Keratinocyte (primary cell): ENCODE measurements around the gene CCDC174. TPM values are rescaled to one million over a fixed set of nuclear protein-coding genes. Genes with fewer than 3 reads are reported as not detected.

ENCODE experiments used
- DNase-seq: peaks from one replicate; pipeline ENCODE4 v3.0.0-alpha.2; 2011; ENCODE audit warnings: low read depth, missing footprints, low spot score
- FAIRE-seq: peaks from 2 replicates; lab custom pipeline; 2011; peaks lifted over from hg19 to GRCh38; lab: Jason Lieb, UNC
- H2AFZ ChIP-seq: 2 replicates; pipeline ENCODE4 v1.6.0; 2012; ENCODE audit warnings: low read length, control low read depth, inconsistent platforms; ENCODE audit not compliant: control insufficient read depth
- H3K27ac ChIP-seq: 2 replicates; pipeline ENCODE4 v1.5.1; 2011; ENCODE audit warnings: low read length; ENCODE audit not compliant: control insufficient read depth, insufficient read depth
- H3K27me3 ChIP-seq: 3 replicates; pipeline ENCODE4 v1.6.0; 2011; ENCODE audit warnings: low read length; ENCODE audit not compliant: control insufficient read depth, insufficient read depth; ENCODE audit errors: extremely low read depth
- H3K36me3 ChIP-seq, 2 experiments: 2 replicates in 1 of 2; 3 replicates in 1 of 2; pipeline ENCODE4 v1.5.1; 2011; ENCODE audit warnings: low read length in 2 of 2, mild to moderate bottlenecking in 1 of 2; ENCODE audit not compliant: control insufficient read depth in 2 of 2, insufficient read depth in 2 of 2; ENCODE audit errors: extremely low read depth in 1 of 2
- H3K4me1 ChIP-seq: 3 replicates; pipeline ENCODE4 v1.5.1; 2011; ENCODE audit warnings: low read length; ENCODE audit not compliant: control insufficient read depth, insufficient read depth; ENCODE audit errors: extremely low read depth
- H3K4me2 ChIP-seq: 3 replicates; pipeline ENCODE4 v1.6.0; 2011; ENCODE audit warnings: low read depth, low read length; ENCODE audit not compliant: control insufficient read depth, insufficient read depth; ENCODE audit errors: extremely low read depth
- H3K4me3 ChIP-seq, 3 experiments: fragments of 200-600 bp in 1 of 3; sonication (generic) in 1 of 3; 2 replicates in 2 of 3; 3 replicates in 1 of 3; pipeline ENCODE4 v1.5.1; 2011 to 2016; ENCODE audit warnings: low read length in 3 of 3, mild to moderate bottlenecking in 3 of 3, control low read depth in 2 of 3, inconsistent platforms in 1 of 3, low read depth in 1 of 3, mixed read lengths in 1 of 3, mixed run types in 1 of 3, moderate library complexity in 1 of 3; ENCODE audit not compliant: control insufficient read depth in 2 of 3, insufficient read depth in 2 of 3; ENCODE audit errors: extremely low read depth in 1 of 3
- H3K79me2 ChIP-seq: 2 replicates; pipeline ENCODE4 v1.6.0; 2012; ENCODE audit warnings: low read length; ENCODE audit not compliant: control insufficient read depth, insufficient read depth
- H3K9ac ChIP-seq: 3 replicates; pipeline ENCODE4 v1.6.0; 2011; ENCODE audit warnings: low read length; ENCODE audit not compliant: control insufficient read depth, insufficient read depth; ENCODE audit errors: extremely low read depth
- H3K9me1 ChIP-seq: 3 replicates; pipeline ENCODE4 v1.6.0; 2011; ENCODE audit warnings: low read length; ENCODE audit not compliant: control insufficient read depth, insufficient read depth; ENCODE audit errors: extremely low read depth
- H3K9me3 ChIP-seq: 2 replicates; pipeline ENCODE4 v1.5.1; 2012; ENCODE audit warnings: low read depth, low read length; ENCODE audit not compliant: control insufficient read depth
- H4K20me1 ChIP-seq: 3 replicates; pipeline ENCODE4 v1.6.0; 2011; ENCODE audit warnings: low read length; ENCODE audit not compliant: control insufficient read depth, insufficient read depth; ENCODE audit errors: extremely low read depth
- EZH2 ChIP-seq: IDR thresholded peaks from one replicate; pipeline ENCODE4 v1.6.1; 2012; ENCODE audit warnings: inconsistent platforms, mild to moderate bottlenecking, low read length, moderate library complexity
- dilution Hi-C: fragments of 300-500 bp; cut with MboI; formaldehyde crosslinking; loops from one replicate; pipeline ENCODE4 v1.7.0; 2020; ENCODE audit warnings: low sequenced_read_pairs; ENCODE audit not compliant: extremely low pct_ligation_motif_present
- polyA plus RNA-seq, 5 experiments: library from polyadenylated mRNA; depleted of rRNA in 3 of 5; stranded (reverse) in 3 of 5; stranded (forward) in 1 of 5; unstranded in 1 of 5; fragments of >200 nt; gene quantifications; 1 replicate in 1 of 5; 2 replicates in 3 of 5; 3 replicates in 1 of 5; pipeline versions ENCODE4 v1.2.1 to v1.2.3, GENCODE V29; 2011 to 2012; ENCODE audit warnings: missing spikeins in 2 of 5, low read depth in 1 of 5, low replicate concordance in 1 of 5
- TF ChIP-seq, protein P1 (sequence below), 3 experiments: IDR thresholded peaks in 1 of 3; conservative IDR thresholded peaks in 1 of 3; optimal IDR thresholded peaks in 1 of 3; 2 replicates in 2 of 3; 3 replicates in 1 of 3; pipeline versions ENCODE3 to v1.5.1; 2011; ENCODE audit warnings: low read length in 3 of 3, mild to moderate bottlenecking in 3 of 3, moderate library complexity in 2 of 3, control low read depth in 1 of 3, inconsistent platforms in 1 of 3; ENCODE audit not compliant: insufficient read depth in 2 of 3; ENCODE audit errors: extremely low read depth in 1 of 3

Gene CCDC174
- polyA plus RNA-seq, 1 donor (not counting 4 experiments of a cell fraction or from before 2014, with no cell fraction given): 6.2 TPM

DNA sequence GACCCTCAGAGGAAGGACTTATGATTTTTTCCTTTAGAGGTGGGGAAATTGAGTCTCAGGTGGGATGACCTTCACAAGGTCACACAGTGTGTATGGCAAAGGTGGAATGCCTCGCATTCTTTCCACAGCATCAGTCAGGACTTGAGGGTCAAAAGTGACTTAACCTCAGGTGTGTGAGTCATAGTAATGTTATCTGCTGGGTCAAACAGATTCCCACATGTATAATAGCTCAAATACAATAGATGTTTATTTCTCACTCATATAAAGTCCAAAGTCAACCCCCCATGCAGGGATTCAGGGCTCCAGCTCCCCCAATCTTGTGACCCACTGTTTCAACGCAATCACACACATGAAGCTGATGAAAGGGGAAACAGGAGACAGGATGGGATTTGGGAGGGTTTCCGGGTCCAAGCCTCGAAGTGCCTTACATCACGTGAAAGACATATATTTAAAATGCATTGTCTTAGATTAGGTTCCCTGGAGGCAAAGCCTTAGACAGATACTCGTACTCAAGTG, 34.0 kb upstream of the CCDC174 start:
- TF ChIP-seq, protein P1, sequence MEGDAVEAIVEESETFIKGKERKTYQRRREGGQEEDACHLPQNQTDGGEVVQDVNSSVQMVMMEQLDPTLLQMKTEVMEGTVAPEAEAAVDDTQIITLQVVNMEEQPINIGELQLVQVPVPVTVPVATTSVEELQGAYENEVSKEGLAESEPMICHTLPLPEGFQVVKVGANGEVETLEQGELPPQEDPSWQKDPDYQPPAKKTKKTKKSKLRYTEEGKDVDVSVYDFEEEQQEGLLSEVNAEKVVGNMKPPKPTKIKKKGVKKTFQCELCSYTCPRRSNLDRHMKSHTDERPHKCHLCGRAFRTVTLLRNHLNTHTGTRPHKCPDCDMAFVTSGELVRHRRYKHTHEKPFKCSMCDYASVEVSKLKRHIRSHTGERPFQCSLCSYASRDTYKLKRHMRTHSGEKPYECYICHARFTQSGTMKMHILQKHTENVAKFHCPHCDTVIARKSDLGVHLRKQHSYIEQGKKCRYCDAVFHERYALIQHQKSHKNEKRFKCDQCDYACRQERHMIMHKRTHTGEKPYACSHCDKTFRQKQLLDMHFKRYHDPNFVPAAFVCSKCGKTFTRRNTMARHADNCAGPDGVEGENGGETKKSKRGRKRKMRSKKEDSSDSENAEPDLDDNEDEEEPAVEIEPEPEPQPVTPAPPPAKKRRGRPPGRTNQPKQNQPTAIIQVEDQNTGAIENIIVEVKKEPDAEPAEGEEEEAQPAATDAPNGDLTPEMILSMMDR (optimal IDR thresholded peaks at IDR 0.05 in 1 of 3, IDR thresholded peaks at IDR 0.05 in 1 of 3, conservative IDR thresholded peaks at IDR 0.05 in 1 of 3; ENCODE audit: extremely low read depth in 1 of 3, insufficient read depth in 2 of 3, low read length in 3 of 3): no peak
- no peak for TF ChIP-seq EZH2
- Histone ChIP-seq H3K4me1 (peaks cover 20% of the 10 kb centered on the region), H3K27me3 (no peaks in the 10 kb centered on the region), H3K4me3 (no peak overlapping the region), H3K36me3 (no peaks in the 10 kb centered on the region), H4K20me1 (no peaks in the 10 kb centered on the region), H2AFZ (no peak overlapping the region), H3K4me2 (no peak overlapping the region), H3K27ac (no peak overlapping the region), H3K9me1 (no peaks in the 10 kb centered on the region), H3K9ac (no peak overlapping the region), H3K9me3 (no peaks in the 10 kb centered on the region), H3K79me2 (no peaks in the 10 kb centered on the region)
- dilution Hi-C loops: no loop called here
- FAIRE-seq: no peak
- DNase-seq: no peak

DNA sequence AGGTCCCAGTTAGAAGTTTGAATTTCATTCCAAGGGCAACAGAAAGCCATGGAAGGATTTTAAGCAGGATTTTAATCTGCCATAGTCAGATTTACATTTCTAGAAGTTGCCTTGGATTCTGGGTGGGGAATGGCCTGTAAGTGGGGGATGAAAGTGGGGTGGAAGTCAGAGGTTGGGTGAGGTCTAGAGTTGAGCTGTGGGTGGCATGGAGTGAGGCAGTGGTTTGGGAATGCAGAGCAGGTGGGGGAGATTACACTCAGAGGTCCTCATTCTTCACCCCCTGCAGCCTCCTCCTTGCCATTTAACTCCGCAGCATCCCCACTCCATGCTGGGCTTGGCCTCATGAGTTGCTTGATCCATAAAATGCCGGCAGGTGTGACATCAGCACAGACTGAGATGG, 32.0 kb upstream of the CCDC174 start:
- Histone ChIP-seq H3K4me2 (no peak overlapping the region), H2AFZ (no peak overlapping the region), H3K36me3 (no peaks in the 10 kb centered on the region), H3K27ac (no peak overlapping the region), H3K79me2 (no peaks in the 10 kb centered on the region), H3K9me3 (no peaks in the 10 kb centered on the region), H3K27me3 (no peaks in the 10 kb centered on the region), H3K4me3 (no peak overlapping the region), H3K9ac (no peak overlapping the region), H3K4me1 (peaks cover 13% of the 10 kb centered on the region), H3K9me1 (no peaks in the 10 kb centered on the region), H4K20me1 (no peaks in the 10 kb centered on the region)
- FAIRE-seq (no peak), DNase-seq (no peak)
- TF ChIP-seq, protein P1 (optimal IDR thresholded peaks at IDR 0.05 in 1 of 3, IDR thresholded peaks at IDR 0.05 in 1 of 3, conservative IDR thresholded peaks at IDR 0.05 in 1 of 3; ENCODE audit: extremely low read depth in 1 of 3, insufficient read depth in 2 of 3, low read length in 3 of 3): no peak
- TF ChIP-seq EZH2: no peak
- dilution Hi-C loops: no loop called here
